Mesendoderm (in vitro differentiated cells): ENCODE measurements around the gene PDHA1.

Experiments used
- DNase-seq: peaks from one replicate; pipeline ENCODE4 v3.0.0; 2013
- H2AK5ac ChIP-seq: 2 replicates; pipeline ENCODE4 v1.6.1; 2013; ENCODE audit warnings: low read length, inconsistent platforms
- H2BK120ac ChIP-seq: 2 replicates; pipeline ENCODE4 v1.6.1; 2013; ENCODE audit warnings: low read depth, mild to moderate bottlenecking, low read length, moderate library complexity, mixed read lengths
- H2BK15ac ChIP-seq: replicated peaks from 2 replicates; pipeline ENCODE4 v1.6.1; 2013; ENCODE audit warnings: low read depth, mild to moderate bottlenecking, moderate library complexity
- H2BK5ac ChIP-seq: 2 replicates; pipeline ENCODE4 v1.6.1; 2013; ENCODE audit warnings: low read length, inconsistent platforms
- H3K18ac ChIP-seq: 2 replicates; pipeline ENCODE4 v1.6.1; 2013; ENCODE audit warnings: mild to moderate bottlenecking, low read length, mixed read lengths
- H3K23ac ChIP-seq: one replicate; pipeline ENCODE4 v1.6.1; 2013; ENCODE audit warnings: low read length
- H3K27ac ChIP-seq: 2 replicates; pipeline ENCODE4 v1.5.1; 2013; ENCODE audit warnings: low read depth, mild to moderate bottlenecking, inconsistent platforms, low read length, moderate library complexity
- H3K27me3 ChIP-seq: 2 replicates; pipeline ENCODE4 v1.6.1; 2013; ENCODE audit warnings: low read length, control low read depth, mild to moderate bottlenecking, inconsistent platforms; ENCODE audit not compliant: insufficient read depth, poor library complexity
- H3K36me3 ChIP-seq: 2 replicates; pipeline ENCODE4 v1.6.1; 2013; ENCODE audit warnings: low read length, inconsistent platforms; ENCODE audit not compliant: control insufficient read depth, insufficient read depth
- H3K4ac ChIP-seq: one replicate; pipeline ENCODE4 v1.6.1; 2013; ENCODE audit warnings: low read depth, mild to moderate bottlenecking, low read length, moderate library complexity
- H3K4me1 ChIP-seq: 2 replicates; pipeline ENCODE4 v1.6.1; 2013; ENCODE audit warnings: low read depth, low read length, inconsistent platforms; ENCODE audit not compliant: control insufficient read depth
- H3K4me2 ChIP-seq: 2 replicates; pipeline ENCODE4 v1.6.1; 2013; ENCODE audit warnings: low read length
- H3K4me3 ChIP-seq: 2 replicates; pipeline ENCODE4 v1.5.1; 2013; ENCODE audit warnings: mild to moderate bottlenecking, low read length
- H3K56ac ChIP-seq: one replicate; pipeline ENCODE4 v1.6.1; 2013; ENCODE audit warnings: low read length
- H3K79me1 ChIP-seq: 2 replicates; pipeline ENCODE4 v1.6.1; 2013; ENCODE audit warnings: low read length, inconsistent platforms
- H3K79me2 ChIP-seq: 2 replicates; pipeline ENCODE4 v1.6.1; 2013; ENCODE audit warnings: mild to moderate bottlenecking, low read length; ENCODE audit not compliant: control insufficient read depth, insufficient read depth
- H3K9ac ChIP-seq: 2 replicates; pipeline ENCODE4 v1.6.1; 2013; ENCODE audit warnings: low read length, inconsistent platforms
- H4K5ac ChIP-seq: one replicate; pipeline ENCODE4 v1.6.1; 2013; ENCODE audit warnings: low read length
- H4K8ac ChIP-seq: one replicate; pipeline ENCODE4 v1.6.1; 2013; ENCODE audit warnings: low read depth, mild to moderate bottlenecking, control low read depth, low read length, moderate library complexity
- WGBS: extraction: QIAGEN DNeasy Blood & Tissue Kit; methylation state at CpG from one replicate; pipeline ENCODE4 v1.1.7; 2013; ENCODE audit warnings: low lambda C conversion rate, missing lambda C conversion rate; ENCODE audit not compliant: insufficient coverage; ENCODE audit errors: extremely low coverage; 5-methylcytosine and 5-hydroxymethylcytosine counted together

PDHA1 gene

DNA sequence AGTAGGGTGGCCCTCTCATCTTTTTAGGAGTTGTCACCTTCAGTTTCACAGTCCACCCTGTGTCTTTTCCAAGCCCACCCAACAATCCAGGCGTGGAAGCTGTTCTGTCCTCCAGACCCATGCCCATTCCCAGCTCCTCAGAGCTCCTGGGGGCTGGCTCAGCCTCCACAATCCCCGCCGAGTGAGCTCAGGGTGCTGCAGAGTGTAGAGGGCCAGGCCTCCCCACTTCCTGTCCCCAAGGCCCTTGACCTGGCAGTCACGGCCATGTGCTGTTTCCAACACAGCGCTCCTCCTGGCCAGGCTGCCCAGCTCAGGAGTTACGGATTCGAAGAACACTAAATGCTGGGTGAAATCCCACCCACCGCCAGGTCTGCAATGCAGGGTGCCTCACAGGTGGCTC is 31.8 kb downstream of the PDHA1 start:
- no peak overlapping the region for H3K27ac ChIP-seq
- H3K4me2 ChIP-seq, result no peak overlapping the region
- DNase-seq, result no peak
- H2AK5ac ChIP-seq, result no peak overlapping the region
- no peaks in the 10 kb centered on the region for H3K27me3 ChIP-seq
- no peak overlapping the region for H2BK5ac ChIP-seq
- H3K36me3 ChIP-seq, result no peaks in the 10 kb centered on the region
- no peak overlapping the region for H2BK15ac ChIP-seq
- no peak overlapping the region for H4K8ac ChIP-seq
- H3K4ac ChIP-seq, result no peak overlapping the region
- no peak overlapping the region for H3K23ac ChIP-seq
- no peaks in the 10 kb centered on the region for H3K4me1 ChIP-seq
- no peak overlapping the region for H4K5ac ChIP-seq
- no peak overlapping the region for H2BK120ac ChIP-seq
- H3K9ac ChIP-seq, result no peak overlapping the region
- no peak overlapping the region for H3K4me3 ChIP-seq
- H3K79me2 ChIP-seq, result no peaks in the 10 kb centered on the region
- no peaks in the 10 kb centered on the region for H3K79me1 ChIP-seq
- no peak overlapping the region for H3K18ac ChIP-seq
- WGBS, result no CpG with 5 or more reads among the region's 8 CpGs
- no peak overlapping the region for H3K56ac ChIP-seq

GRCh38 chrX:19377799-19378198 is 34.1 kb downstream of the PDHA1 start:
- Histone ChIP-seq H2BK5ac (no peak overlapping the region), H2BK15ac (no peak overlapping the region), H3K27ac (no peak overlapping the region), H3K79me1 (no peaks in the 10 kb centered on the region), H3K4me1 (no peaks in the 10 kb centered on the region), H3K4me2 (no peak overlapping the region), H4K5ac (no peak overlapping the region), H3K4me3 (no peak overlapping the region), H2BK120ac (no peak overlapping the region), H3K79me2 (no peaks in the 10 kb centered on the region), H3K36me3 (no peaks in the 10 kb centered on the region), H3K27me3 (no peaks in the 10 kb centered on the region), H2AK5ac (no peak overlapping the region), H4K8ac (no peak overlapping the region), H3K56ac (no peak overlapping the region), H3K9ac (no peak overlapping the region), H3K18ac (no peak overlapping the region), H3K4ac (no peak overlapping the region), H3K23ac (no peak overlapping the region)
- DNase-seq, result no peak
- no CpG with 5 or more reads among the region's 12 CpGs for WGBS

DNA sequence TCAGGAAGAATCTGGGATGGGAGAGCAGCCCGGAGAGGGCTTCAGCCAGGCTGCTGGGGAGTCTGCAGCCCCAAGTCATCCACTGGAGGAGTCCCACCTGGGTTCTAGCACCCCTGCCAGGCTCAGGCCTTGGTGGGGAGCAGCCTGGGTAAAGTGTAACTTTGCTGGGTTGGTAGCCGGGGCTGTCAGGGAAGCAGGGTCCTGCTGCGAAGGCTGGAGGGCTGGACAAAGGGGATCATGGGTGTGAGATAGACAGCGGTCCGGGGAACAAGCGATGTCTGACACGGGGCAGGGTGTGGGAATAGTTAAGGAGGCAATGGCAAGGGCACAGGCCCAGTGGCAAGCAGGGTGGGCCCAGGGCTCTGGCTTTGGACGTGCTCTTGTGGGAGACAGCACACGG is 37.6 kb downstream of the PDHA1 start:
- no peak overlapping the region for H2AK5ac ChIP-seq
- no peak overlapping the region for H3K18ac ChIP-seq
- no peak overlapping the region for H3K4me3 ChIP-seq
- H3K79me1 ChIP-seq, result no peaks in the 10 kb centered on the region
- H2BK15ac ChIP-seq, result no peak overlapping the region
- H3K4me1 ChIP-seq, result no peaks in the 10 kb centered on the region
- no peaks in the 10 kb centered on the region for H3K36me3 ChIP-seq
- no CpG with 5 or more reads among the region's 9 CpGs for WGBS
- H3K56ac ChIP-seq, result no peak overlapping the region
- no peaks in the 10 kb centered on the region for H3K79me2 ChIP-seq
- H3K4ac ChIP-seq, result no peak overlapping the region
- no peak overlapping the region for H3K23ac ChIP-seq
- H3K27ac ChIP-seq, result no peak overlapping the region
- H3K9ac ChIP-seq, result no peak overlapping the region
- DNase-seq, result no peak
- no peaks in the 10 kb centered on the region for H3K27me3 ChIP-seq
- no peak overlapping the region for H3K4me2 ChIP-seq
- no peak overlapping the region for H4K5ac ChIP-seq
- H2BK5ac ChIP-seq, result no peak overlapping the region
- H2BK120ac ChIP-seq, result no peak overlapping the region
- no peak overlapping the region for H4K8ac ChIP-seq

DNA sequence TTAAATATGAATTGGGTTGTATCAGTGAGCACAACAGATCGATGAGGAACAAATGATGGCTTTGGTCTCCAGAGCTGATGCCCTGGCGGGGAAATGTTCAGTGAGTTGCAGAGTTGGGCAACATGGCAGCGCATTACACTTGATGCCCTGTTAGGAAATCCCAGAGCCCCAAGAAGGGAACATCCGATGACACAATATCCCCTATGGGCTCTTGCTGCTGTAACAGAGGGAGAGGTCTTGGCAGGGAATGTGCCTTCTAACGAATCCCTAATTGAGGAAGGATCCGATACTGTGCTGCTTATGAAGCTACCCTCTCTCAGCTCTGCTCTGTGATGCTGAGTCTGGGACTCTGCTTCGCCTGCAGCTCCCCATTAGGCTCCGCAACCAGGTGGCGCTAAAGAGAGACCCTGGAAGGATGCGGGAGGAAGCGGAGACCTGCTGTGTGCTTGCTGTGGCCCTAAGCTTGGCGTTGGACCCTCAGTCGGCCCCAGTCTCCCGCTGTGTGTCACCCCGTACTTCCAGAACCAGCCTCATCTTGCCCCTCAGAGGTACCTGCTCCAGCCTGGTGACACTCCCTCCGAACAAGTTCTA is 38.9 kb downstream of the PDHA1 start:
- Histone ChIP-seq H2AK5ac (no peak overlapping the region), H3K4me1 (no peaks in the 10 kb centered on the region), H3K27ac (no peak overlapping the region), H2BK120ac (no peak overlapping the region), H3K23ac (no peak overlapping the region), H3K36me3 (no peaks in the 10 kb centered on the region), H3K4ac (no peak overlapping the region), H3K9ac (no peak overlapping the region), H3K4me2 (no peak overlapping the region), H2BK5ac (no peak overlapping the region), H4K8ac (no peak overlapping the region), H4K5ac (no peak overlapping the region), H3K79me2 (no peaks in the 10 kb centered on the region), H3K79me1 (no peaks in the 10 kb centered on the region), H3K56ac (no peak overlapping the region), H3K4me3 (no peak overlapping the region), H3K27me3 (no peaks in the 10 kb centered on the region), H3K18ac (no peak overlapping the region), H2BK15ac (no peak overlapping the region)
- DNase-seq, result peak; percentile 63
- no CpG with 5 or more reads among the region's 16 CpGs for WGBS

DNA sequence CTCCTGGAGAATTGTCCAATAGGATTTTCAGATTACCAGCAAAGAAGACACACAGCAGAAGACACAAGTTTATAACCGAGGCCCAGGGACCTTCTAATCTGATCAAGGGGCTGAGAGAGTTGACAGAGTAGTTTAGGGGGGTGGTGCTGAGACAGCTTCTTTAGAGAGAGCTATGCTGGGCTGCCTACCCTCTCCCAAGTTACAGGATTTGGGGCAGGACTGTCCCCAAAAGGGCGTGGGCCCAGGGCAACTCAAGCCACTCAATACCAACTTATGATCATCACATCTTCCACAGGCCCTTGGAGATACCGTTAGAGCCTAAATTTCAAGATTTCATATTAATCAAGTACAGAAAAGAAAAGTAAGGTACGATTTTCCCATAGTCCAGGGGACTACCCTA is 43.0 kb downstream of the PDHA1 start:
- Histone ChIP-seq H3K9ac (no peak overlapping the region), H3K27me3 (no peaks in the 10 kb centered on the region), H3K56ac (no peak overlapping the region), H3K4me3 (no peak overlapping the region), H3K36me3 (no peaks in the 10 kb centered on the region), H2AK5ac (no peak overlapping the region), H3K27ac (no peak overlapping the region), H2BK120ac (no peak overlapping the region), H3K4me1 (no peaks in the 10 kb centered on the region), H2BK5ac (no peak overlapping the region), H4K5ac (no peak overlapping the region), H3K18ac (no peak overlapping the region), H3K4ac (no peak overlapping the region), H3K79me2 (no peaks in the 10 kb centered on the region), H2BK15ac (no peak overlapping the region), H3K4me2 (no peak overlapping the region), H4K8ac (no peak overlapping the region), H3K79me1 (no peaks in the 10 kb centered on the region), H3K23ac (no peak overlapping the region)
- no CpG with 5 or more reads among the region's 4 CpGs for WGBS
- no peak for DNase-seq

GRCh38 chrX:19388064-19388679 is 44.4 kb downstream of the PDHA1 start:
- Histone ChIP-seq H3K4ac (no peak overlapping the region), H3K4me1 (no peaks in the 10 kb centered on the region), H3K4me3 (no peak overlapping the region), H2BK15ac (no peak overlapping the region), H3K4me2 (no peak overlapping the region), H3K27ac (no peak overlapping the region), H2BK120ac (no peak overlapping the region), H3K36me3 (no peaks in the 10 kb centered on the region), H3K27me3 (no peaks in the 10 kb centered on the region), H3K79me2 (no peaks in the 10 kb centered on the region), H2AK5ac (no peak overlapping the region), H3K79me1 (no peaks in the 10 kb centered on the region), H3K23ac (no peak overlapping the region), H4K5ac (no peak overlapping the region), H3K56ac (no peak overlapping the region), H3K18ac (no peak overlapping the region), H2BK5ac (no peak overlapping the region), H3K9ac (no peak overlapping the region), H4K8ac (no peak overlapping the region)
- no peak for DNase-seq
- no CpG with 5 or more reads among the region's 13 CpGs for WGBS
